ENCODE data around the gene ARHGAP4. TPM values are rescaled to one million over a fixed set of nuclear protein-coding genes. Genes with fewer than 3 reads are reported as not detected.

ARHGAP4 gene
- total RNA-seq, 4 donors from 2014 or later = 23.6 to 211 (median 57.6) TPM

GRCh38 chrX:153926552-153926857 lies 441 bp upstream of the ARHGAP4 start:
- H3K4me3 ChIP-seq = peak overlapping the region; percentile 61 to 67 (median 63)
- H3K9me3 ChIP-seq = no peaks in the 10 kb centered on the region
- peaks cover 0 to 34% (median 10%) of the 10 kb centered on the region in 4 donors for H3K4me1 ChIP-seq
- H3K27ac ChIP-seq = peak overlapping the region; percentile 95 to 99 (median 97)
- no peak for DNase-seq
- TF ChIP-seq CTCF (IDR thresholded peaks at IDR 0.05) (no peak), POLR2A (IDR thresholded peaks at IDR 0.05) (no peak)
- H3K27me3 ChIP-seq = no peaks in the 10 kb centered on the region
- peaks cover 0 to 12% (median 0%) of the 10 kb centered on the region in 3 donors for H3K36me3 ChIP-seq

- Histone ChIP-seq H3K9me3 (no peaks in the 10 kb centered on the region), H3K4me3 (peak overlapping the region; percentile 61 to 67 (median 63)), H3K36me3 (peaks cover 0 to 4% (median 0%) of the 10 kb centered on the region in 3 donors), H3K27ac (peak overlapping the region; percentile 95 to 99 (median 97)), H3K4me1 (peaks cover 0 to 38% (median 10%) of the 10 kb centered on the region in 4 donors), H3K27me3 (no peaks in the 10 kb centered on the region)
- peak in 1 of 3 donors; percentile 59 for DNase-seq
- TF ChIP-seq CTCF (IDR thresholded peaks at IDR 0.05) = no peak
- TF ChIP-seq POLR2A (IDR thresholded peaks at IDR 0.05) = no peak
Measured at GRCh38 chrX:153925387-153925738, 701 bp downstream of the ARHGAP4 start.

- TF ChIP-seq CTCF (IDR thresholded peaks at IDR 0.05) (peak in 5 of 6 experiments; percentile 16 to 44 (median 33)), POLR2A (IDR thresholded peaks at IDR 0.05) (no peak)
- peak in 2 of 3 donors; percentile 58 to 76 for DNase-seq
- Histone ChIP-seq H3K4me1 (peaks cover 0 to 34% (median 10%) of the 10 kb centered on the region in 4 donors), H3K4me3 (peak overlapping the region in 3 of 4 donors; percentile 63 to 67 (median 63)), H3K9me3 (no peaks in the 10 kb centered on the region), H3K27ac (peak overlapping the region; percentile 45 to 99 (median 96)), H3K27me3 (no peaks in the 10 kb centered on the region), H3K36me3 (no peaks in the 10 kb centered on the region)
Measured at GRCh38 chrX:153924149-153924861, 1.8 kb downstream of the ARHGAP4 start.

- DNase-seq = peak in 2 of 3 donors; percentile 54 to 80
- Histone ChIP-seq H3K4me1 (peaks cover 0 to 27% (median 10%) of the 10 kb centered on the region in 4 donors), H3K27ac (peak overlapping the region in 2 of 4 donors; percentile 95 to 96), H3K9me3 (no peaks in the 10 kb centered on the region), H3K36me3 (no peaks in the 10 kb centered on the region), H3K4me3 (peak overlapping the region in 1 of 4 donors; percentile 63), H3K27me3 (no peaks in the 10 kb centered on the region)
- TF ChIP-seq CTCF (IDR thresholded peaks at IDR 0.05) (peak in 2 of 6 experiments; percentile 25 to 39), POLR2A (IDR thresholded peaks at IDR 0.05) (no peak)
Measured at GRCh38 chrX:153922932-153923857, 2.9 kb downstream of the ARHGAP4 start.

- no peak for DNase-seq
- TF ChIP-seq CTCF (IDR thresholded peaks at IDR 0.05) = no peak
- no peak for TF ChIP-seq POLR2A (IDR thresholded peaks at IDR 0.05)
- no peaks in the 10 kb centered on the region for H3K36me3 ChIP-seq
- peaks cover 0 to 21% (median 3%) of the 10 kb centered on the region in 4 donors for H3K4me1 ChIP-seq
- peak overlapping the region in 1 of 4 donors; percentile 12 for H3K4me3 ChIP-seq
- no peaks in the 10 kb centered on the region for H3K27me3 ChIP-seq
- H3K9me3 ChIP-seq = no peaks in the 10 kb centered on the region
- peak overlapping the region in 2 of 4 donors; percentile 13 to 31 for H3K27ac ChIP-seq
Measured at GRCh38 chrX:153921511-153922446, 4.3 kb downstream of the ARHGAP4 start.

All from Peyer's patch (tissue), 4 donors.